HCT116 (cell line): ENCODE data around the gene FAM120A. TPM values are rescaled to one million over a fixed set of nuclear protein-coding genes. Genes with fewer than 3 reads are reported as not detected.

ENCODE experiments used
- ATAC-seq: fragments of 200-7000 bp; cut with Tn5 transposase; 2 replicates; pipeline ENCODE4 v1.9.1; 2020; ENCODE audit warnings: mild to moderate bottlenecking, moderate library complexity
- BruUV-seq: library from RNA; stranded (reverse); fragments of 400-500 nt; replicated peaks from 2 replicates; lab custom pipeline; 2021; lab: Mats Ljungman, UMichigan
- CTCF ChIA-PET: fragments of 300-600 bp; sonication (Branson Sonifier 250); formaldehyde crosslinking; loops from one replicate; lab custom pipeline; 2021; ENCODE audit warnings: antibody characterized with exemption; lab: Charles Lee
- POLR2A ChIA-PET: fragments of 300-600, 350-600 bp; sonication (Branson Sonifier 250); formaldehyde crosslinking; loops from one replicate; lab custom pipeline; 2021; ENCODE audit warnings: antibody characterized with exemption; lab: Charles Lee
- RAD21 ChIA-PET, 2 experiments: fragments of 300-600 bp; sonication (Branson Sonifier 250); formaldehyde crosslinking; loops; one replicate each; lab custom pipeline; 2023; ENCODE audit warnings: low total read pairs in 2 of 2; ENCODE audit not compliant: uncharacterized antibody in 2 of 2, unreplicated experiment in 2 of 2, low non-redundant PET in 1 of 2; lab: Charles Lee
- DNase-seq: peaks from one replicate; pipeline ENCODE4 v3.0.0-alpha.2; 2010; ENCODE audit warnings: low read depth, low spot score
- H2AFZ ChIP-seq: fragments of 200-600 bp; shearing (Covaris generic), sonication (generic); 2 replicates; pipeline ENCODE4 v1.6.1; 2017; ENCODE audit warnings: low read depth, mixed run types, mixed read lengths, antibody characterized with exemption, low read length; ENCODE audit not compliant: poor library complexity, severe bottlenecking
- H3K27ac ChIP-seq: 2 replicates; pipeline ENCODE4 v1.5.1; 2012; ENCODE audit warnings: low read depth, low read length
- H3K27me3 ChIP-seq: fragments of 200-600 bp; sonication (generic); 2 replicates; pipeline ENCODE4 v1.6.1; 2016; ENCODE audit warnings: mixed run types, low read length, mixed read lengths; ENCODE audit not compliant: insufficient read depth
- H3K36me3 ChIP-seq, 2 experiments: fragments of 200-500 bp in 1 of 2; fragments of 200-600 bp in 1 of 2; sonication (Bioruptor generic) in 1 of 2; sonication (generic) in 1 of 2; 2 replicates each; pipeline versions ENCODE4 v1.5.1 to v1.6.1; 2014 to 2016; ENCODE audit warnings: low read length in 2 of 2, inconsistent platforms in 1 of 2, mixed read lengths in 1 of 2, mixed run types in 1 of 2; ENCODE audit not compliant: insufficient read depth in 2 of 2, control insufficient read depth in 1 of 2
- H3K4me1 ChIP-seq, 2 experiments: fragments of 200-600 bp in 1 of 2; sonication (generic) in 1 of 2; 2 replicates each; pipeline versions ENCODE4 v1.5.1 to v1.6.1; 2012 to 2017; ENCODE audit warnings: low read length in 2 of 2, inconsistent platforms in 1 of 2, mild to moderate bottlenecking in 1 of 2, mixed read lengths in 1 of 2, mixed run types in 1 of 2, moderate library complexity in 1 of 2; ENCODE audit not compliant: insufficient read depth in 2 of 2, control insufficient read depth in 1 of 2
- H3K4me2 ChIP-seq: fragments of 200-600 bp; sonication (generic); 2 replicates; pipeline ENCODE4 v1.6.1; 2017; ENCODE audit warnings: mixed run types, low read length, mixed read lengths
- H3K4me3 ChIP-seq, 2 experiments: fragments of 200-600 bp in 1 of 2; sonication (generic) in 1 of 2; replicated peaks in 1 of 2; 2 replicates each; pipeline ENCODE4 v1.5.1; 2011 to 2016; ENCODE audit warnings: low read length in 2 of 2, control low read depth in 1 of 2, low read depth in 1 of 2, mild to moderate bottlenecking in 1 of 2, mixed read lengths in 1 of 2, mixed run types in 1 of 2
- H3K79me2 ChIP-seq: fragments of 200-600 bp; sonication (generic); 2 replicates; pipeline ENCODE4 v1.6.1; 2017; ENCODE audit warnings: mild to moderate bottlenecking, mixed run types, low read length, moderate library complexity, mixed read lengths; ENCODE audit not compliant: insufficient read depth
- H3K9ac ChIP-seq: fragments of 200-600 bp; sonication (generic); 2 replicates; pipeline ENCODE4 v1.6.1; 2016; ENCODE audit warnings: low read length, mixed read lengths
- H3K9me2 ChIP-seq: fragments of 200-600 bp; sonication (generic), shearing (Covaris generic); 2 replicates; pipeline ENCODE4 v1.6.1; 2017; ENCODE audit warnings: mixed run types, mild to moderate bottlenecking, moderate library complexity; ENCODE audit not compliant: insufficient read depth
- H3K9me3 ChIP-seq, 2 experiments: fragments of 200-500 bp in 1 of 2; fragments of 200-600 bp in 1 of 2; sonication (Bioruptor generic) in 1 of 2; sonication (generic) in 1 of 2; 2 replicates each; pipeline ENCODE4 v1.6.1; 2014 to 2017; ENCODE audit warnings: low read length in 2 of 2, mixed read lengths in 2 of 2, inconsistent platforms in 1 of 2, low read depth in 1 of 2, mild to moderate bottlenecking in 1 of 2, mixed run types in 1 of 2, moderate library complexity in 1 of 2; ENCODE audit not compliant: control insufficient read depth in 1 of 2, insufficient read depth in 1 of 2
- H4K20me1 ChIP-seq: fragments of 200-600 bp; sonication (generic), shearing (Covaris generic); 2 replicates; pipeline ENCODE4 v1.6.1; 2017; ENCODE audit warnings: mixed run types, mild to moderate bottlenecking, moderate library complexity; ENCODE audit not compliant: insufficient read depth
- CBX3 ChIP-seq: IDR thresholded peaks from 2 replicates; pipeline ENCODE4 v1.6.1; 2012; ENCODE audit warnings: low read depth
- EGR1 ChIP-seq: IDR thresholded peaks from 2 replicates; pipeline ENCODE4 v1.6.1; 2012; ENCODE audit warnings: low read depth
- EZH2 ChIP-seq: fragments of 200-600 bp; sonication (generic); IDR thresholded peaks from 2 replicates; pipeline ENCODE4 v1.6.1; 2017; ENCODE audit warnings: antibody characterized with exemption, mixed run types
- FOSL1 ChIP-seq: IDR thresholded peaks from 2 replicates; pipeline ENCODE4 v1.6.1; 2012; ENCODE audit warnings: low read depth
- POLR2A ChIP-seq: IDR thresholded peaks from 2 replicates; pipeline ENCODE4 v1.7.0; 2011; ENCODE audit warnings: borderline replicate concordance; ENCODE audit not compliant: insufficient read depth, insufficient read length; ENCODE audit errors: extremely low read depth
- YY1 ChIP-seq: IDR thresholded peaks from 2 replicates; pipeline ENCODE4 v1.6.1; 2011; ENCODE audit warnings: low read length, low read depth, moderate library complexity, mild to moderate bottlenecking; ENCODE audit not compliant: insufficient replicate concordance; ENCODE audit errors: extremely low read depth
- intact Hi-C: fragments of 100-400 bp; cut with micrococcal nuclease; formaldehyde crosslinking; loops from 2 replicates; pipeline ENCODE4 v1.10.0; 2022
- total RNA-seq: library from RNA; stranded (reverse); gene quantifications from one replicate; pipeline ENCODE4 v1.2.1, GENCODE V29; 2021; ENCODE audit not compliant: unreplicated experiment
- TF ChIP-seq, protein P1 (sequence below): IDR thresholded peaks from 2 replicates; pipeline ENCODE4 v1.6.1; 2012
- TF ChIP-seq, protein P2 (sequence below): IDR thresholded peaks from 2 replicates; pipeline ENCODE4 v1.6.1; 2012
- TF ChIP-seq, protein P3 (sequence below), 3 experiments: fragments of 200-600 bp in 1 of 3; sonication (generic) in 1 of 3; IDR thresholded peaks in 2 of 3; conservative IDR thresholded peaks in 1 of 3; 2 replicates each; pipeline ENCODE4 v1.5.1; 2012 to 2017; ENCODE audit warnings: low read depth in 2 of 3, low read length in 2 of 3, antibody characterized with exemption in 1 of 3, borderline replicate concordance in 1 of 3, control low read depth in 1 of 3, mild to moderate bottlenecking in 1 of 3, mixed read lengths in 1 of 3, mixed run types in 1 of 3, moderate library complexity in 1 of 3; ENCODE audit not compliant: insufficient read depth in 1 of 3
- TF ChIP-seq, protein P4 (sequence below): IDR thresholded peaks from 2 replicates; pipeline ENCODE4 v1.6.1; 2011; ENCODE audit warnings: mild to moderate bottlenecking, low read length, moderate library complexity; ENCODE audit not compliant: insufficient replicate concordance; ENCODE audit errors: extremely low read depth

The FAM120A gene
- total RNA-seq, 1 experiment from 2014 or later: 122 TPM

DNA sequence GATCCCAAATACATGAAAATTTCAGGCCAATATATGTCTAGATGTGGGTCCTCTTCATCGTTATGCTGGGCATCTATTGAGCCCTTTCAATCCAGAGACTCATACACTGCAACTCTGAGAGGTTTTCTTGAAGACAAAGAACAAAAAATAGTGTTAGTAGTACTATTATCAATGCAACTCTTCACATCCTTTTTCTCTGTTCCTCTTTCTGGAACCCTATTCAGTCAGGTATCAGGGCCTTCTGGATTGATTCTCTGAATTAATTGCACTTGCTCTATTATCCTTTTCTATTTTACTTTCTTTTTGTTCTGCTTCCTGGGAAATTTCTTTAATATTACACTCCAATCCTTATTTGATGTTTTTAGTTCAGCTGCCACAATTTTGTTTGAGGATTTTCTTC, 18.5 kb upstream of the FAM120A start:
- Histone ChIP-seq H4K20me1 (no peaks in the 10 kb centered on the region), H3K79me2 (no peaks in the 10 kb centered on the region), H3K27me3 (no peaks in the 10 kb centered on the region), H3K9ac (no peak overlapping the region), H2AFZ (no peak overlapping the region), H3K9me3 (no peaks in the 10 kb centered on the region), H3K36me3 (no peaks in the 10 kb centered on the region), H3K27ac (no peak overlapping the region), H3K9me2 (no peaks in the 10 kb centered on the region), H3K4me1 (no peaks in the 10 kb centered on the region), H3K4me3 (no peak overlapping the region), H3K4me2 (no peak overlapping the region)
- ChIA-PET CTCF (no interaction called here), RAD21 (no interaction called here), POLR2A (no interaction called here)
- intact Hi-C loops: no loop called here
- TF ChIP-seq CBX3 (no peak), EGR1 (no peak), EZH2 (no peak)
- TF ChIP-seq, protein P1, sequence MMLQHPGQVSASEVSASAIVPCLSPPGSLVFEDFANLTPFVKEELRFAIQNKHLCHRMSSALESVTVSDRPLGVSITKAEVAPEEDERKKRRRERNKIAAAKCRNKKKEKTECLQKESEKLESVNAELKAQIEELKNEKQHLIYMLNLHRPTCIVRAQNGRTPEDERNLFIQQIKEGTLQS: no peak
- TF ChIP-seq, protein P2, sequence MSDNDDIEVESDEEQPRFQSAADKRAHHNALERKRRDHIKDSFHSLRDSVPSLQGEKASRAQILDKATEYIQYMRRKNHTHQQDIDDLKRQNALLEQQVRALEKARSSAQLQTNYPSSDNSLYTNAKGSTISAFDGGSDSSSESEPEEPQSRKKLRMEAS: no peak
- TF ChIP-seq, protein P3, sequence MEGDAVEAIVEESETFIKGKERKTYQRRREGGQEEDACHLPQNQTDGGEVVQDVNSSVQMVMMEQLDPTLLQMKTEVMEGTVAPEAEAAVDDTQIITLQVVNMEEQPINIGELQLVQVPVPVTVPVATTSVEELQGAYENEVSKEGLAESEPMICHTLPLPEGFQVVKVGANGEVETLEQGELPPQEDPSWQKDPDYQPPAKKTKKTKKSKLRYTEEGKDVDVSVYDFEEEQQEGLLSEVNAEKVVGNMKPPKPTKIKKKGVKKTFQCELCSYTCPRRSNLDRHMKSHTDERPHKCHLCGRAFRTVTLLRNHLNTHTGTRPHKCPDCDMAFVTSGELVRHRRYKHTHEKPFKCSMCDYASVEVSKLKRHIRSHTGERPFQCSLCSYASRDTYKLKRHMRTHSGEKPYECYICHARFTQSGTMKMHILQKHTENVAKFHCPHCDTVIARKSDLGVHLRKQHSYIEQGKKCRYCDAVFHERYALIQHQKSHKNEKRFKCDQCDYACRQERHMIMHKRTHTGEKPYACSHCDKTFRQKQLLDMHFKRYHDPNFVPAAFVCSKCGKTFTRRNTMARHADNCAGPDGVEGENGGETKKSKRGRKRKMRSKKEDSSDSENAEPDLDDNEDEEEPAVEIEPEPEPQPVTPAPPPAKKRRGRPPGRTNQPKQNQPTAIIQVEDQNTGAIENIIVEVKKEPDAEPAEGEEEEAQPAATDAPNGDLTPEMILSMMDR (IDR thresholded peaks at IDR 0.05 in 2 of 3, conservative IDR thresholded peaks at IDR 0.05 in 1 of 3; ENCODE audit: borderline replicate concordance in 1 of 3, insufficient read depth in 1 of 3, low read depth in 2 of 3, low read length in 2 of 3): no peak
- DNase-seq (no peak), ATAC-seq (no peak)
- BruUV-seq: no TSS peak

DNA sequence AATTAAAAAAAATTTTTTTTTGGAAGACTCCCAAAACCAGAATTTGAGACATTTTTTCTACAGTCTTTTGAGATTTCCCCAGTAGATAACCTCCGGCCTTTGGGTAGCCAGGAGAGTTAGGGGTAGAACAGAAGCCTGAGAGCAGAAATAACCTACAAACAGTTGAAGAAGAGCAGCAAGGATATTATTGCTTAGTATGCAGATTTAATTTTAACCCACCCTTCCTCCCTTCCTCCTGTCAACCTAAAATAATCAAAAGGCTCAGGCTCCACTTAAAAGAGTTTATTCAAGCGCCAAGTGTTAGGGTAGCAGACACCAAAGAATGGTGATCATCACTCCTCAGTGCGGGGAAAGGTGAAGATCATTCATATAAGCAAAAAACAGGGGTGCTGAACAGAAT, 17.4 kb upstream of the FAM120A start:
- Histone ChIP-seq H3K9ac (no peak overlapping the region), H3K4me3 (no peak overlapping the region), H3K4me2 (no peak overlapping the region), H4K20me1 (no peaks in the 10 kb centered on the region), H3K36me3 (no peaks in the 10 kb centered on the region), H3K9me3 (no peaks in the 10 kb centered on the region), H3K27ac (no peak overlapping the region), H3K4me1 (no peaks in the 10 kb centered on the region), H3K27me3 (no peaks in the 10 kb centered on the region), H3K79me2 (no peaks in the 10 kb centered on the region), H2AFZ (no peak overlapping the region), H3K9me2 (no peaks in the 10 kb centered on the region)
- no peak for TF ChIP-seq YY1
- no peak for TF ChIP-seq FOSL1
- TF ChIP-seq, protein P4, sequence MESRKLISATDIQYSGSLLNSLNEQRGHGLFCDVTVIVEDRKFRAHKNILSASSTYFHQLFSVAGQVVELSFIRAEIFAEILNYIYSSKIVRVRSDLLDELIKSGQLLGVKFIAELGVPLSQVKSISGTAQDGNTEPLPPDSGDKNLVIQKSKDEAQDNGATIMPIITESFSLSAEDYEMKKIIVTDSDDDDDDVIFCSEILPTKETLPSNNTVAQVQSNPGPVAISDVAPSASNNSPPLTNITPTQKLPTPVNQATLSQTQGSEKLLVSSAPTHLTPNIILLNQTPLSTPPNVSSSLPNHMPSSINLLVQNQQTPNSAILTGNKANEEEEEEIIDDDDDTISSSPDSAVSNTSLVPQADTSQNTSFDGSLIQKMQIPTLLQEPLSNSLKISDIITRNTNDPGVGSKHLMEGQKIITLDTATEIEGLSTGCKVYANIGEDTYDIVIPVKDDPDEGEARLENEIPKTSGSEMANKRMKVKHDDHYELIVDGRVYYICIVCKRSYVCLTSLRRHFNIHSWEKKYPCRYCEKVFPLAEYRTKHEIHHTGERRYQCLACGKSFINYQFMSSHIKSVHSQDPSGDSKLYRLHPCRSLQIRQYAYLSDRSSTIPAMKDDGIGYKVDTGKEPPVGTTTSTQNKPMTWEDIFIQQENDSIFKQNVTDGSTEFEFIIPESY: no peak
- TF ChIP-seq POLR2A: no peak
- intact Hi-C loops: no loop called here
- DNase-seq (no peak), ATAC-seq (no peak)
- ChIA-PET CTCF (no interaction called here), POLR2A (no interaction called here), RAD21 (no interaction called here)
- no TSS peak for BruUV-seq
